ENCODE measurements around the gene KLRG1. TPM values are rescaled to one million over a fixed set of nuclear protein-coding genes. Genes with fewer than 3 reads are reported as not detected.

KLRG1 gene
- total RNA-seq, 1 donor from 2014 or later, result 0.17 TPM

- Mint-ChIP-seq H3K9me3 (ENCODE audit: low read depth) (peaks cover 3% of the 10 kb centered on the region), H3K27me3 (ENCODE audit: low read depth) (no peaks in the 10 kb centered on the region), H3K4me3 (ENCODE audit: unreplicated experiment) (no peak overlapping the region), H3K27ac (ENCODE audit: unreplicated experiment) (no peak overlapping the region), H3K36me3 (ENCODE audit: low read depth) (no peaks in the 10 kb centered on the region), H3K4me1 (ENCODE audit: low read depth) (no peaks in the 10 kb centered on the region)
- DNase-seq (ENCODE audit: low spot score), result no peak
- TF ChIP-seq CTCF (IDR thresholded peaks at IDR 0.05), result no peak
These were observed 4.1 kb upstream of the KLRG1 start for GRCh38 chr12:8985213-8985754.

GRCh38 chr12:8987163-8987562 lies 2.2 kb upstream of the KLRG1 start:
- H3K4me1 Mint-ChIP-seq (ENCODE audit: low read depth), result no peaks in the 10 kb centered on the region
- no peaks in the 10 kb centered on the region for H3K36me3 Mint-ChIP-seq (ENCODE audit: low read depth)
- DNase-seq (ENCODE audit: low spot score), result no peak
- no peaks in the 10 kb centered on the region for H3K27me3 Mint-ChIP-seq (ENCODE audit: low read depth)
- no peak overlapping the region for H3K4me3 Mint-ChIP-seq (ENCODE audit: unreplicated experiment)
- H3K9me3 Mint-ChIP-seq (ENCODE audit: low read depth), result no peaks in the 10 kb centered on the region
- no peak for TF ChIP-seq CTCF (IDR thresholded peaks at IDR 0.05)
- no peak overlapping the region for H3K27ac Mint-ChIP-seq (ENCODE audit: unreplicated experiment)

- H3K9me3 Mint-ChIP-seq (ENCODE audit: low read depth), result no peaks in the 10 kb centered on the region
- H3K4me1 Mint-ChIP-seq (ENCODE audit: low read depth), result no peaks in the 10 kb centered on the region
- H3K27ac Mint-ChIP-seq (ENCODE audit: unreplicated experiment), result no peak overlapping the region
- no peak for DNase-seq (ENCODE audit: low spot score)
- no peaks in the 10 kb centered on the region for H3K27me3 Mint-ChIP-seq (ENCODE audit: low read depth)
- no peak overlapping the region for H3K4me3 Mint-ChIP-seq (ENCODE audit: unreplicated experiment)
- no peak for TF ChIP-seq CTCF (IDR thresholded peaks at IDR 0.05)
- H3K36me3 Mint-ChIP-seq (ENCODE audit: low read depth), result no peaks in the 10 kb centered on the region
These were observed 1.7 kb upstream of the KLRG1 start for GRCh38 chr12:8987685-8988084.

- TF ChIP-seq CTCF (IDR thresholded peaks at IDR 0.05), result no peak
- Mint-ChIP-seq H3K27ac (ENCODE audit: unreplicated experiment) (no peak overlapping the region), H3K36me3 (ENCODE audit: low read depth) (no peaks in the 10 kb centered on the region), H3K4me1 (ENCODE audit: low read depth) (no peaks in the 10 kb centered on the region), H3K9me3 (ENCODE audit: low read depth) (no peaks in the 10 kb centered on the region), H3K4me3 (ENCODE audit: unreplicated experiment) (no peak overlapping the region), H3K27me3 (ENCODE audit: low read depth) (no peaks in the 10 kb centered on the region)
- DNase-seq (ENCODE audit: low spot score), result no peak
These were observed 2.3 kb downstream of the KLRG1 start for GRCh38 chr12:8991371-8992345.

GRCh38 chr12:8993827-8994226 lies 4.5 kb downstream of the KLRG1 start:
- no peak overlapping the region for H3K27ac Mint-ChIP-seq (ENCODE audit: unreplicated experiment)
- no peak for DNase-seq (ENCODE audit: low spot score)
- no peaks in the 10 kb centered on the region for H3K36me3 Mint-ChIP-seq (ENCODE audit: low read depth)
- H3K9me3 Mint-ChIP-seq (ENCODE audit: low read depth), result no peaks in the 10 kb centered on the region
- no peaks in the 10 kb centered on the region for H3K27me3 Mint-ChIP-seq (ENCODE audit: low read depth)
- TF ChIP-seq CTCF (IDR thresholded peaks at IDR 0.05), result no peak
- no peak overlapping the region for H3K4me3 Mint-ChIP-seq (ENCODE audit: unreplicated experiment)
- no peaks in the 10 kb centered on the region for H3K4me1 Mint-ChIP-seq (ENCODE audit: low read depth)

All from chondrocyte (in vitro differentiated cells).